NCI-H82 treated with DMSO at 0.1 percent for 48 hours (cell line): ENCODE results near the gene WNT5A.

Source experiments
- DNase-seq: peaks from one replicate; lab custom pipeline; 2025; ENCODE audit not compliant: unreplicated experiment; lab: John Stamatoyannopoulos, UW

The WNT5A gene

GRCh38 chr3:55452886-55453285 lies 34.2 kb downstream of the WNT5A start:
- no peak for DNase-seq

GRCh38 chr3:55449527-55449926 lies 37.6 kb downstream of the WNT5A start:
- no peak for DNase-seq

DNA sequence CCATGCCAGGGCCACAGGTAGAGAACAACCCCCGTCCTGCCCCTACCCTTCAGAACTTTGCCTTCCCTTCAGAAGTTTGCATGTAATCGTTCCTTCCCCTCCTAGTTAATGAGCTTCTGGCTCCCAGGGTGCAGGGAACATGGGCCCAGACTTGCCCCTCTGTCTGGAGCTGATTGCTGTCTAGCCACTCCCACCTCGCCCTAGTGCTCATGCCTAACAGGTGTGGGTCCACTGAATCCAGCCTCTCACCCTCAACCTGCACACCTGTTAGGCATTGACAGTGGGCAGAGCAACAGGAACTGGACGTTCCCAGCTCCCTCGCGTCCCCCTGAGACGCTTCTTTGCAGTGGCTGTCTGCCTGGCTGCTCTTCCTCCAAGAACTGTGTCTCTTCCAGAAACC lies 40.3 kb downstream of the WNT5A start:
- no peak for DNase-seq

DNA sequence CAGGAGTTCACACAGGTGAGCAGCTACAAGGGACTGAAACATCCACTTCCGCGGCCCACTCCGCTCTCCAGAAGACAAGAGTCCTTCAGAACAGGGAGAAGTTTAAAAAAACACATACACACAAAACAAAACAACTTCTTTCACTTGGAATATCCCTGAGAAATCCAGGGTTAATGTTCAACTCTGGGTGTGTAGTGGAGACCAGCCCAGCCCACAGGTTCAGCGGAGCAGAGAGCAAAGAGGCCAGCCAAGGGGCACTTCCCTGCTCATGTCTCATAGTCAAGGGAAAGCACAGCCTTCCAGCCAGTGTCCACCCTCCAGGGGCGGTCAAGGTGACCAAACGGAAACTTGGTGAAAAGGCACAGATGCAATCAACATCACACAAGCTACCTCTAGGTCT lies 41.6 kb downstream of the WNT5A start:
- DNase-seq: no peak

GRCh38 chr3:55443346-55443745 lies 43.8 kb downstream of the WNT5A start:
- no peak for DNase-seq

DNA sequence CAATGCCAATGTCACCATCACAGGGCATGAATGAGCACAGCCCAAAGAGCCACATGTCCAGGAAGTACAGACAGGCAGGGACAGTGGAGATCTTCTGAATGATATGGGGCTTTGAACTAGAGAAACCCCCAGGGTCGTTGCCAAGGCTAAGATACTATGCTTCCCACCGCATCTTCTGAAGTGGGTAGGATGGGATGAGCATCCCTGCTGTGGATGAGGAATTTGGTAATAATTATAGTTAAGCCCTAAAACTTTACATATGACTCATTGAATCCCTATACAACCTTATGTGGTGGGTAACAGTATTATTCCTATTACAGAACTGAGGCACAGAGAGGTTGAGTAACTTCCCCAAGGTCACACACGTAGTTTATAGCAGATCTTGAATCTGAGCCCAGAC lies 44.2 kb downstream of the WNT5A start:
- no peak for DNase-seq

- DNase-seq: no peak
These were observed 45.6 kb downstream of the WNT5A start for GRCh38 chr3:55441499-55441898.

GRCh38 chr3:55440104-55440708 lies 46.9 kb downstream of the WNT5A start:
- DNase-seq: no peak

- DNase-seq: no peak
These were observed 47.4 kb downstream of the WNT5A start for GRCh38 chr3:55439657-55440056.

- DNase-seq: no peak
These were observed 50.5 kb downstream of the WNT5A start for GRCh38 chr3:55436644-55437043.

GRCh38 chr3:55435491-55435890 lies 51.6 kb downstream of the WNT5A start:
- DNase-seq: no peak

DNA sequence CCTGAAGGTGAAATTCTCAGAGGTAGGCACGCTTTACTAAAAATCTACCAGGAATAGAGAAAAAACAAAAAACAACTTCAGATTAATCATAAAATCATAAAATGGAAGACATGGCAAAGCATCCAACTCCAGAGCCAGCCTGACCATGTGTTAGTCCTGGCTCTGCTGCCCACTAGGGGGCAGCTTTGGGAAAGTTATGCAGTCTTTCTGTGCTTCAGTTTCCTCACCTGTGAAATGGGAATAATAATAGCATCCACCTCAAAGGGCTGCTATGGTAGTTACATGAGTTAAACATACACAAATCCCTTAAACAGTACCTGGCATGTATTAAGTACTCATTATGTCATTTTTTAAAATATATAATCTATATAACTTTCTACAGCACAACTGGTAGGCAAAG lies 52.3 kb downstream of the WNT5A start:
- no peak for DNase-seq

GRCh38 chr3:55431041-55431440 lies 56.1 kb downstream of the WNT5A start:
- no peak for DNase-seq

DNA sequence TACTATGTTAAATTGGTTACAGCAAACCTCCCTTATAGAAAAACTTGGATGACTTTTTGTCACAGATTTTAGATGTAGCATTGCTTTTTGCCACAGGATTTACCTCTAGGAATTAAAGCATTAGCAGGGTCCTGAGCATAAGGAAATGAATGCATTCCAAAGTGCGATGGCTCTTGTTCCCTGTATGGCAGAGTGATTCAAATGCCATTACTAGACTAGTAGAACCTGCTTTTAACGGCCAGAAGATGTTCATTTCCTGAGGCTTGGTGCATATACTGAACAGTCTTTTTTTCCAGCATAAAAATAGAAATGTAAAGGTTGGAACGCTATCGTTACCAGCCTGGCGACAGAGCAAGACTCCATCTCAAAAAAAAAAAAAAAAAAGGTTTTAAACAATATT lies 59.4 kb downstream of the WNT5A start:
- DNase-seq: no peak

GRCh38 chr3:55426486-55426885 lies 60.6 kb downstream of the WNT5A start:
- no peak for DNase-seq

- DNase-seq: no peak
These were observed 63.3 kb downstream of the WNT5A start for GRCh38 chr3:55423782-55424181.

GRCh38 chr3:55417211-55417610 lies 69.9 kb downstream of the WNT5A start:
- no peak for DNase-seq

DNA sequence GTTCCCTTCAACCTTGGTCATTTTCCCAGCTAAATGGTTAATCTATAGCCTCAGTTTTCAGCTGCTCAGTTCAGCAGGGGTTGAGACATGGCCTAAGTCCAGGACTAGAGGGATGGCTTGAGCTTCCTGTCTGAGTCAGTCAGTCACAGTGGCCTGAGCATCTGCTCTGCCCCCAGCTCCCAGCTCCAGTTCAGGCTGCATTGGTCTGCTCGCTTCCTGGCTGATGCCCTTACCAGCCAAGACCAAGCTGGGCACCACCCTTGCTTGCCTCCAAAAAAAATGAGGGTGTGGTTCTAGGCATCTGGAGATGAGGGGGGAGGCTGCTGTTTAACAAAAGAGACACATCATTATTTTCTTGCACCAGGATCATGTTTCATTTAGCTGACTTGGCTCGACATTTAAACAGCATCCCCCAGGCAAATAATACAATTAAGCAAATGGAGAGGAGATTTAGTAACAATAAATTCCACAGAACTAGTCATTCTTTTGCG lies 70.7 kb downstream of the WNT5A start:
- DNase-seq: no peak
